ENCODE data around the gene GPRC5B.

DNA sequence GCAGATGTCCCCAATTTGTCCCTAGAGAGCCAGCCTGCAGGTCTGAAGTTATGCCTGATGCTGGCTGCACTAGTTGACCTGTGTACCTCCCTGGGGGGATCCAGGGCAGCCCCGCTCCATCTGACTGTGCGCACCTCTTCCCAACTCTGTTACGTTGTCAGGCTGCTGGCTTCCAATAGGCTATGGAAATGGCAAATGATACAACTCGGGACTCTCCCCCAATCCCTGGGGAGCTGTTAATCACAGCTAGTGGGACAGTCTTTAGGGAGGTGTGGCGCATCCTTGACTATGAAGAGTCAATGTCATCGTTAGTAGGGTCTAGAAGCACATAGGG lies 30.1 kb downstream of the GPRC5B start:
- TF ChIP-seq POLR2A (IDR thresholded peaks at IDR 0.05; ENCODE audit: low read length), result no peak
- TF ChIP-seq GATA1 (IDR thresholded peaks at IDR 0.05; ENCODE audit: low read depth, low read length), result no peak
